DOHH2 (cell line): ENCODE results near the gene PRL.

ENCODE experiments used
- H3F3A ChIP-seq: fragments of 200-600 bp; sonication (generic), shearing (Covaris generic); 2 replicates; pipeline ENCODE4 v1.6.0; 2016; ENCODE audit warnings: antibody characterized with exemption, mild to moderate bottlenecking; ENCODE audit not compliant: control insufficient read depth, insufficient read depth
- H3K27ac ChIP-seq: fragments of 200-600 bp; sonication (generic); 2 replicates; pipeline ENCODE4 v1.5.1; 2014; ENCODE audit warnings: low read depth, mild to moderate bottlenecking, low read length, moderate library complexity
- H3K27me3 ChIP-seq: fragments of 200-600 bp; sonication (generic); 2 replicates; pipeline ENCODE4 v1.6.1; 2014; ENCODE audit warnings: mild to moderate bottlenecking, low read length, mixed read lengths; ENCODE audit not compliant: control insufficient read depth
- H3K36me3 ChIP-seq: fragments of 200-600 bp; sonication (generic); 2 replicates; pipeline ENCODE4 v1.6.1; 2014; ENCODE audit warnings: mild to moderate bottlenecking, low read length, moderate library complexity, mixed read lengths; ENCODE audit not compliant: control insufficient read depth
- H3K4me1 ChIP-seq: fragments of 200-600 bp; sonication (generic); 2 replicates; pipeline ENCODE4 v1.6.1; 2014; ENCODE audit warnings: mild to moderate bottlenecking, low read length, mixed read lengths; ENCODE audit not compliant: control insufficient read depth
- H3K4me2 ChIP-seq: fragments of 200-600 bp; sonication (generic); 2 replicates; pipeline ENCODE4 v1.6.0; 2014; ENCODE audit warnings: mild to moderate bottlenecking, low read length, moderate library complexity
- H3K4me3 ChIP-seq: fragments of 200-600 bp; sonication (generic); 2 replicates; pipeline ENCODE4 v1.5.1; 2014; ENCODE audit warnings: mild to moderate bottlenecking, low read length, mixed read lengths
- H3K79me2 ChIP-seq: fragments of 200-600 bp; sonication (generic); 2 replicates; pipeline ENCODE4 v1.6.1; 2014; ENCODE audit warnings: mild to moderate bottlenecking, low read length, mixed read lengths; ENCODE audit not compliant: control insufficient read depth
- H3K9me2 ChIP-seq: fragments of 200-600 bp; sonication (generic); replicated peaks from 2 replicates; pipeline ENCODE4 v1.6.1; 2014; ENCODE audit warnings: mild to moderate bottlenecking, low read length, mixed read lengths; ENCODE audit not compliant: control insufficient read depth
- H3K9me3 ChIP-seq: fragments of 200-600 bp; sonication (generic); 2 replicates; pipeline ENCODE4 v1.6.1; 2014; ENCODE audit warnings: antibody characterized with exemption, low read length, mixed read lengths; ENCODE audit not compliant: control insufficient read depth, insufficient read depth
- H4K20me1 ChIP-seq: fragments of 200-600 bp; sonication (generic); 2 replicates; pipeline ENCODE4 v1.6.0; 2014; ENCODE audit warnings: low read depth, mild to moderate bottlenecking, antibody characterized with exemption, low read length, moderate library complexity; ENCODE audit not compliant: control insufficient read depth, insufficient read depth
- CTCF ChIP-seq: fragments of 200-600 bp; sonication (generic); IDR thresholded peaks from one replicate; pipeline ENCODE4 v1.5.1; 2014; ENCODE audit warnings: antibody characterized with exemption, mild to moderate bottlenecking, low read depth, low read length; ENCODE audit not compliant: poor library complexity, severe bottlenecking
- EZH2phosphoT487 ChIP-seq: fragments of 200-600 bp; sonication (generic); IDR thresholded peaks from 2 replicates; pipeline ENCODE4 v1.6.1; 2017; ENCODE audit warnings: borderline replicate concordance, mild to moderate bottlenecking, antibody characterized with exemption, low read length, moderate library complexity, mixed read lengths

The PRL gene

DNA sequence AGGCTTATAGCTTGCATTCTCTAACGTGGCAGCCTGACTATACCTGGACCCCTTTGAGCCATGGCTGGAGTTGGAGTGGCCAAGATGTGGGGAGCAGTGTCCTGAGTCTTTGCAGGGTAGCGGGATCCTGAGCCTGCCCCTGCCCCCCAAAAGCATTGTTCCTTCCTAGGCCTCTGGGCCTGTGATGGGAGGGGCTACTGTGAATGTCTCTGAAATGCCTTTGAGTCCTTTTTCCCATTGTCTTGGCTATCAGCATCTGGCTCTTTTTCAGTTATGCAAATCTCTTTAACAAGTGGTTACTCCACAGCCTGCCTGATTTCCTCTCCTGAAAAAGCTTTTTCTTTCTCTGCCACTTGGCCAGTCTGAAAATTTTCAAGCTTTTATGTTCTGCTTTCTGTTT is 17.0 kb upstream of the PRL start:
- Histone ChIP-seq H3K27ac (peak overlapping the region; percentile 24; the same call in 1 of the 2 replicates), H3K4me3 (0 out of 2 replicates have a peak overlapping the region, but pooled peaks have one; percentile 5), H3K36me3 (no peaks in the 10 kb centered on the region), H3K4me2 (peak overlapping the region; percentile 34; the same call in 1 of the 2 replicates), H3K79me2 (no peaks in the 10 kb centered on the region), H4K20me1 (no peaks in the 10 kb centered on the region), H3K9me2 (no peaks in the 10 kb centered on the region), H3K9me3 (peaks cover 5% of the 10 kb centered on the region; the same call in 1 of the 2 replicates), H3K27me3 (no peaks in the 10 kb centered on the region), H3K4me1 (peaks cover 7% of the 10 kb centered on the region), H3F3A (no peaks in the 10 kb centered on the region)
- no peak for TF ChIP-seq CTCF
- no peak for TF ChIP-seq EZH2phosphoT487

DNA sequence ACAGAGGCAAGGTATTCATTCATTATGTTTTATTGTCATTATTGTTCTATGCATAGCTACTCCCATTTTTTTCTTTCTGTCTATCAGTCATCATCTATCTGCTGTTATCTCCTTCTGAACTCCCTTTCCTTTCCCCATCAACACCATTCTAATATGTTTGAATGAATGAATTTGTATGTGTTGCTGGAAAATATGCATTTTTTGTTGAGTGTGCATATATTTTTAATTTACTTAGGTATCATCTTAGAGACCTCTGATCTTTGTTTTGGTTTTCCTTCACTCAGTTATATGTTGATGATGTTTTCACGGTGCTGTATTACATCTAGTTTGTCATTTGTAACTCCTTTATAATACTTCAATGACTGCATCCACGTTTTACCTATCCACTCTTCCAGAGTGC is 12.1 kb upstream of the PRL start:
- Histone ChIP-seq H4K20me1 (no peaks in the 10 kb centered on the region), H3K79me2 (no peaks in the 10 kb centered on the region), H3K4me2 (no peak overlapping the region), H3F3A (no peaks in the 10 kb centered on the region), H3K4me1 (peaks cover 4% of the 10 kb centered on the region), H3K36me3 (no peaks in the 10 kb centered on the region), H3K4me3 (no peak overlapping the region), H3K9me3 (no peaks in the 10 kb centered on the region; the same call in 1 of the 2 replicates), H3K9me2 (no peaks in the 10 kb centered on the region), H3K27ac (no peak overlapping the region), H3K27me3 (no peaks in the 10 kb centered on the region)
- TF ChIP-seq CTCF (no peak), EZH2phosphoT487 (no peak)

DNA sequence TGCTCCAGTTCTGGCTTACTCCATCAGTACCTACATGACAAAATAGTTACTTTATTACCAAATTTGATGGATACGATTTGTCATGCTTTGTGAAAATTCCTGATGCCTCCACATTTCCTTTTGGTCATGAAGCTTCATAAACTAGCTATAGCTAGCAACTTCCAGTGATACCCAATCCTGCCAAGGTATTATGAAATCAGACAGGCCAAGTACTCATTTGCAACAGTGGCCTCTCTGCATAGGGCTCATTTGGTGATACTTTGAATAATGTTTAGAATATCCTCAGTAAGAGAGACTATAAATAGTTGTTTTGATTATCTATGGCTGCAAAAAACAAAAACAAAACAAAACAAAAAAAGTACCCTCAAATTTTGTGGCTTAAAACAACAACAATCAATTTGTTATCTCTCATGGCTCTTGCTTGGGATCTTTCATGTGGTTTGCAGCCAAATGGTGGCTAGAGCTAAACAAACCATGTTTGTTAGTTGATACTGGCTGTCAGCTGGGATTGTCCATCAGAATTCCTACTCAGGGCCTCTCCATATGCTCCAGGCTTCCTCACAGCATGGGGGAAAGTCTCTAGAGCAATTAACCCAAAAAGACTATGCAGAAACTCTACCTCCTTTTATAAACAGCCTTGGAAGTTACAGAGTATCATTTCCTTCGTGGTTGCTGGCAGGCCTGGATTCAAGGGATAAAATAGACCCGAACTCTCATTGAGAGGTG is 10.1 kb upstream of the PRL start:
- no peak overlapping the region for H3K27ac ChIP-seq
- H3K79me2 ChIP-seq: no peaks in the 10 kb centered on the region
- H3K4me1 ChIP-seq: no peaks in the 10 kb centered on the region
- H3K4me2 ChIP-seq: no peak overlapping the region
- TF ChIP-seq EZH2phosphoT487 (no peak), CTCF (no peak)
- H3K9me2 ChIP-seq: no peaks in the 10 kb centered on the region
- H3K27me3 ChIP-seq: no peaks in the 10 kb centered on the region
- H3K4me3 ChIP-seq: no peak overlapping the region
- H4K20me1 ChIP-seq: no peaks in the 10 kb centered on the region
- no peaks in the 10 kb centered on the region for H3K36me3 ChIP-seq
- H3K9me3 ChIP-seq: no peaks in the 10 kb centered on the region
- no peaks in the 10 kb centered on the region for H3F3A ChIP-seq
